Measurements from ENCODE around the gene NHSL2. TPM values are rescaled to one million over a fixed set of nuclear protein-coding genes. Genes with fewer than 3 reads are reported as not detected.

NHSL2 gene
- total RNA-seq, 1 experiment from 2014 or later: 0.36 TPM

- Histone ChIP-seq H3K27ac (ENCODE audit: low read length) (no peak overlapping the region), H3K4me1 (ENCODE audit: control insufficient read depth, insufficient read depth, low read length) (no peaks in the 10 kb centered on the region), H3K4me3 (ENCODE audit: low read depth in 2 of 2, low read length in 2 of 2) (no peak overlapping the region), H3K9me3 (ENCODE audit: control insufficient read depth, insufficient read depth, low read depth, low read length) (no peaks in the 10 kb centered on the region), H3K36me3 (ENCODE audit: control insufficient read depth, insufficient read depth, low read length) (no peaks in the 10 kb centered on the region), H3K27me3 (ENCODE audit: control insufficient read depth, insufficient read depth, low read length) (no peaks in the 10 kb centered on the region; the same call in 1 of the 2 replicates)
- in situ Hi-C loops (cut with HindIII; ENCODE audit: low pct_unique_long_range_greater_than_20kb, low sequenced_read_pairs) (no loop called here), intact Hi-C loops (cut with micrococcal nuclease; ENCODE audit: unreplicated experiment) (no loop called here)
- no TSS peak for BruUV-seq (replicated peaks)
- ChIA-PET POLR2A (no interaction called here), CTCF (no interaction called here)
- no peak for TF ChIP-seq REST (IDR thresholded peaks at IDR 0.05; ENCODE audit: insufficient read depth in 1 of 2, low read depth in 2 of 2, low read length in 1 of 2)
- no peak for TF ChIP-seq TCF7L2 (IDR thresholded peaks at IDR 0.05; ENCODE audit: low read depth, low read length)
- TF ChIP-seq POLR2AphosphoS5 (IDR thresholded peaks at IDR 0.05; ENCODE audit: low read depth, low read length): no peak
- TF ChIP-seq SIN3A (IDR thresholded peaks at IDR 0.05; ENCODE audit: borderline replicate concordance, insufficient read depth, low read depth, low read length): no peak
- no peak for TF ChIP-seq CTCF (IDR thresholded peaks at IDR 0.05)
- no peak for DNase-seq (ENCODE audit: low read depth, low spot score)
- no peak for ATAC-seq
Observed at GRCh38 chrX:71919431-71919830, 8.8 kb downstream of the NHSL2 start.

DNA sequence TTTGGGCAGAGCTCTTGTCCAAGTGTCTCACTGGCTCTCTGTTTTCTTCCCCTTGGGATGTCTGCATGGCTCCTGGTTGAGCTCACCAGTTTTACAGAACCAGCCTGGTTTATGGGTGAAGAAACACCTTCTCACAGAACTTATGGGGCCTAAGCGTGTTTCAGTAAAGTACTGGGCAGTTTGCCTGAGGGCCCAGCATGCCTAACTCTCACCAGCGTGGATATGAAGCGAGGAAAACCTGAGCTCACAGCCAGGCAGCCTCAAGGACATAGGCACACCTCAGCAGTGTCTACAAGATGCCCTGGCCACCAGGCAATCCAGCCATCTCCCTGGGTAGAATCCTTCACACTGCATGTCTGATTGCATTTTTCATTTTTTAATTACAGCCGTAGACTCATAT is 9.2 kb downstream of the NHSL2 start:
- no peaks in the 10 kb centered on the region for H3K9me3 ChIP-seq (ENCODE audit: control insufficient read depth, insufficient read depth, low read depth, low read length)
- CTCF ChIA-PET: no interaction called here
- intact Hi-C loops (cut with micrococcal nuclease; ENCODE audit: unreplicated experiment): no loop called here
- H3K36me3 ChIP-seq (ENCODE audit: control insufficient read depth, insufficient read depth, low read length): no peaks in the 10 kb centered on the region
- H3K27me3 ChIP-seq (ENCODE audit: control insufficient read depth, insufficient read depth, low read length): no peaks in the 10 kb centered on the region; the same call in 1 of the 2 replicates
- DNase-seq (ENCODE audit: low read depth, low spot score): no peak
- no peak overlapping the region for H3K27ac ChIP-seq (ENCODE audit: low read length)
- POLR2A ChIA-PET: no interaction called here
- ATAC-seq: no peak
- in situ Hi-C loops (cut with HindIII; ENCODE audit: low pct_unique_long_range_greater_than_20kb, low sequenced_read_pairs): no loop called here
- BruUV-seq (replicated peaks): no TSS peak
- no peak for TF ChIP-seq TCF7L2 (IDR thresholded peaks at IDR 0.05; ENCODE audit: low read depth, low read length)
- no peak for TF ChIP-seq SIN3A (IDR thresholded peaks at IDR 0.05; ENCODE audit: borderline replicate concordance, insufficient read depth, low read depth, low read length)
- no peak overlapping the region for H3K4me3 ChIP-seq (ENCODE audit: low read depth in 2 of 2, low read length in 2 of 2)
- H3K4me1 ChIP-seq (ENCODE audit: control insufficient read depth, insufficient read depth, low read length): no peaks in the 10 kb centered on the region

DNA sequence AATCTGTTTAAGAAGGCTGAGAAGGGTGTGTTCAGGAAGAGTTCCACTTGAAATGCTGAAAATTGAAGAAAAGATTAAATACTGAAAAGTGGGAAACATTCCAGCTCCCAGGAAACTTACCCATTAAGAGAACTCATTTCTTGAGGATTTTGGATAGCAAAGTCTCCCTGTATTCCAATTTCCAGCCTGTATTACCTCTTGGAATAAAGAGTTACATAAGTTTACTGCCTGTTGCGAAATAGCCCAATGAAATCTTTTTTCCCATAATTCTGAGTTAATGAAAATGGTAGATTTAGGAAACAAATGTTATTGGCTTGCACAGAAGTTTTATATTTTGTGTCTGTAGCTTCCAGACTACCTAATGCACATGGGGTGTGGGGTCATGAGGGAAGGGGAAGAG is 12.0 kb downstream of the NHSL2 start:
- no TSS peak for BruUV-seq (replicated peaks)
- in situ Hi-C loops (cut with HindIII; ENCODE audit: low pct_unique_long_range_greater_than_20kb, low sequenced_read_pairs) (no loop called here), intact Hi-C loops (cut with micrococcal nuclease; ENCODE audit: unreplicated experiment) (no loop called here)
- ATAC-seq (no peak), DNase-seq (ENCODE audit: low read depth, low spot score) (no peak)
- no peak for TF ChIP-seq CTCF (IDR thresholded peaks at IDR 0.05)
- no peak for TF ChIP-seq SIN3A (IDR thresholded peaks at IDR 0.05; ENCODE audit: borderline replicate concordance, insufficient read depth, low read depth, low read length)
- no peak for TF ChIP-seq TCF7L2 (IDR thresholded peaks at IDR 0.05; ENCODE audit: low read depth, low read length)
- no peak for TF ChIP-seq POLR2AphosphoS5 (IDR thresholded peaks at IDR 0.05; ENCODE audit: low read depth, low read length)
- no peak for TF ChIP-seq REST (IDR thresholded peaks at IDR 0.05; ENCODE audit: insufficient read depth in 1 of 2, low read depth in 2 of 2, low read length in 1 of 2)
- ChIA-PET POLR2A (no interaction called here), CTCF (no interaction called here)
- H3K27ac ChIP-seq (ENCODE audit: low read length): no peak overlapping the region
- no peaks in the 10 kb centered on the region for H3K4me1 ChIP-seq (ENCODE audit: control insufficient read depth, insufficient read depth, low read length)
- H3K27me3 ChIP-seq (ENCODE audit: control insufficient read depth, insufficient read depth, low read length): no peaks in the 10 kb centered on the region; the same call in 1 of the 2 replicates
- no peaks in the 10 kb centered on the region for H3K36me3 ChIP-seq (ENCODE audit: control insufficient read depth, insufficient read depth, low read length)
- H3K9me3 ChIP-seq (ENCODE audit: control insufficient read depth, insufficient read depth, low read depth, low read length): no peaks in the 10 kb centered on the region
- H3K4me3 ChIP-seq (ENCODE audit: low read depth in 2 of 2, low read length in 2 of 2): no peak overlapping the region

All from Panc1 (cell line).